Epithelial cell of proximal tubule (primary cell): Measurements from ENCODE around the gene NELL1. TPM values are rescaled to one million over a fixed set of nuclear protein-coding genes. Genes with fewer than 3 reads are reported as not detected.

ENCODE experiments used
- DNase-seq: peaks from one replicate; pipeline ENCODE4 v3.0.0-alpha.2; 2011; ENCODE audit warnings: low read depth
- H3K4me3 ChIP-seq: 2 replicates; pipeline ENCODE4 v1.5.1; 2011; ENCODE audit warnings: low read depth, mild to moderate bottlenecking, low read length
- CTCF ChIP-seq: conservative IDR thresholded peaks from 2 replicates; pipeline ENCODE4 v1.5.1; 2012; ENCODE audit warnings: low read depth, mild to moderate bottlenecking, low read length
- total RNA-seq: library from RNA; depleted of rRNA; stranded (reverse); fragments of >200 nt; gene quantifications from 2 replicates; pipeline ENCODE4 v1.2.3, GENCODE V29; 2015

NELL1 gene
- total RNA-seq, 1 donor from 2014 or later, result not detected

GRCh38 chr11:21411597-21411996, 742.2 kb downstream of the NELL1 start:
- DNase-seq, result no peak
- TF ChIP-seq CTCF, result no peak
- H3K4me3 ChIP-seq, result no peak overlapping the region

GRCh38 chr11:21412652-21413383, 743.4 kb downstream of the NELL1 start:
- no peak for DNase-seq
- TF ChIP-seq CTCF, result no peak
- H3K4me3 ChIP-seq, result no peak overlapping the region

GRCh38 chr11:21414953-21415352, 745.6 kb downstream of the NELL1 start:
- no peak for TF ChIP-seq CTCF
- no peak overlapping the region for H3K4me3 ChIP-seq
- DNase-seq, result no peak

- no peak overlapping the region for H3K4me3 ChIP-seq
- DNase-seq, result no peak
- TF ChIP-seq CTCF, result no peak
Observed at GRCh38 chr11:21415606-21416005, 746.2 kb downstream of the NELL1 start.

GRCh38 chr11:21421711-21422329, 752.4 kb downstream of the NELL1 start:
- DNase-seq, result no peak
- no peak for TF ChIP-seq CTCF
- H3K4me3 ChIP-seq, result no peak overlapping the region

- DNase-seq, result no peak
- no peak for TF ChIP-seq CTCF
- no peak overlapping the region for H3K4me3 ChIP-seq
Observed at GRCh38 chr11:21426931-21427330, 757.5 kb downstream of the NELL1 start.

GRCh38 chr11:21427726-21428125, 758.3 kb downstream of the NELL1 start:
- DNase-seq, result no peak
- TF ChIP-seq CTCF, result no peak
- no peak overlapping the region for H3K4me3 ChIP-seq
